K562 (cell line): ENCODE results near the gene SART3. TPM values are rescaled to one million over a fixed set of nuclear protein-coding genes. Genes with fewer than 3 reads are reported as not detected.

Source experiments
- BHLHE40 ChIP-seq: IDR thresholded peaks from 2 replicates; pipeline ENCODE4 v1.6.1; 2011; ENCODE audit warnings: low read length, improper control_type of control experiment
- CBFA2T3 ChIP-seq: fragments of 450-650 bp; IDR thresholded peaks from 2 replicates; pipeline ENCODE4 v1.6.1; 2017
- CBX1 ChIP-seq: sonication (generic); IDR thresholded peaks from 2 replicates; pipeline ENCODE4 v1.6.1; 2016; ENCODE audit warnings: antibody characterized with exemption, low read depth, mild to moderate bottlenecking
- CBX5 ChIP-seq: IDR thresholded peaks from 2 replicates; pipeline ENCODE4 v1.6.1; 2014; ENCODE audit warnings: low read depth, borderline replicate concordance
- FOS ChIP-seq: IDR thresholded peaks from 3 replicates; pipeline ENCODE4 v1.6.1; 2011; ENCODE audit not compliant: insufficient read length; ENCODE audit errors: extremely low read depth
- FOSL1 ChIP-seq: fragments of 200-800 bp; sonication (Bioruptor generic); conservative IDR thresholded peaks from 2 replicates; pipeline ENCODE4 v1.6.1; 2016; ENCODE audit warnings: missing genetic modification characterization, missing compliant biosample characterization
- FOXJ3 ChIP-seq: sonication (generic); formaldehyde crosslinking; IDR thresholded peaks from 2 replicates; pipeline ENCODE4 v1.4.0; 2020; ENCODE audit warnings: mild to moderate bottlenecking, missing genetic modification reagents
- HCFC1 ChIP-seq: IDR thresholded peaks from 2 replicates; pipeline ENCODE4 v1.6.1; 2012; ENCODE audit warnings: low read depth, low read length, improper control_type of control experiment
- MXI1 ChIP-seq: IDR thresholded peaks from 2 replicates; pipeline ENCODE4 v1.6.1; 2011; ENCODE audit warnings: low read depth, mild to moderate bottlenecking, improper control_type of control experiment, low read length
- MYC ChIP-seq, 2 experiments: fragments of 250-450 bp in 1 of 2; sonication (Bioruptor Pico) in 1 of 2; IDR thresholded peaks; 2 replicates each; pipeline versions ENCODE4 v1.5.1 to v1.6.1; 2012 to 2021; ENCODE audit warnings: low read depth in 2 of 2, borderline replicate concordance in 1 of 2, improper control_type of control experiment in 1 of 2, low read length in 1 of 2, mild to moderate bottlenecking in 1 of 2, moderate library complexity in 1 of 2
- NR4A1 ChIP-seq, 2 experiments: fragments of 250-450 bp in 1 of 2; fragments of 450-650 bp in 1 of 2; sonication (Bioruptor Pico) in 1 of 2; IDR thresholded peaks; 2 replicates each; pipeline versions ENCODE4 v1.4.0 to v1.6.1; 2016 to 2020; ENCODE audit warnings: mild to moderate bottlenecking in 2 of 2, missing compliant biosample characterization in 1 of 2, missing genetic modification characterization in 1 of 2, moderate library complexity in 1 of 2
- POLR2AphosphoS2 ChIP-seq: IDR thresholded peaks from 2 replicates; pipeline ENCODE4 v1.6.1; 2012; ENCODE audit warnings: low read length, improper control_type of control experiment
- POLR2AphosphoS5 ChIP-seq: IDR thresholded peaks from 2 replicates; pipeline ENCODE4 v1.6.1; 2011; ENCODE audit warnings: mild to moderate bottlenecking, low read depth, low read length, moderate library complexity; ENCODE audit not compliant: control insufficient read depth, insufficient read depth
- RBM14 ChIP-seq: fragments of 200-400 bp; formaldehyde crosslinking; IDR thresholded peaks from 2 replicates; pipeline ENCODE4 v1.6.1; 2018; ENCODE audit warnings: low read depth, mild to moderate bottlenecking, low read length, moderate library complexity, borderline replicate concordance; ENCODE audit not compliant: insufficient read depth
- U2AF1 ChIP-seq: fragments of 200-400 bp; formaldehyde crosslinking; optimal IDR thresholded peaks from 2 replicates; pipeline ENCODE3; 2017; ENCODE audit warnings: mild to moderate bottlenecking, low read depth, low read length, moderate library complexity
- ZNF124 ChIP-seq: sonication (generic); formaldehyde crosslinking; IDR thresholded peaks from 2 replicates; pipeline ENCODE4 v1.8.1; 2022; ENCODE audit warnings: missing genetic modification reagents
- ZNF232 ChIP-seq: sonication (generic); formaldehyde crosslinking; IDR thresholded peaks from 2 replicates; pipeline ENCODE4 v1.8.0; 2022; ENCODE audit warnings: mild to moderate bottlenecking, missing genetic modification reagents
- ZNF79 ChIP-seq: fragments of 250-450 bp; sonication (Bioruptor Pico); IDR thresholded peaks from 2 replicates; pipeline ENCODE4 v1.4.0; 2020; ENCODE audit warnings: low read depth, mild to moderate bottlenecking, moderate library complexity
- polyA plus RNA-seq, 8 experiments: library from polyadenylated mRNA; depleted of rRNA in 4 of 8; stranded (reverse) in 5 of 8; unstranded in 3 of 8; fragments of >200 nt; fragmentation: Nextera tagmentation in 2 of 8; fragmentation: Illumina TruSeq in 1 of 8; extraction: Ambion mirVana in 2 of 8; extraction: Trizol in 1 of 8; gene quantifications; 2 replicates each; pipeline versions ENCODE4 v1.2.1 to v1.2.3, GENCODE V29; 2011 to 2014; ENCODE audit warnings: inconsistent platforms in 1 of 8, missing spikeins in 1 of 8
- total RNA-seq, 7 experiments: library from RNA; depleted of rRNA in 6 of 7; stranded (reverse); fragments of >200 nt in 6 of 7; fragmentation: Illumina TruSeq in 2 of 7; extraction: Trizol in 2 of 7; gene quantifications; 2 replicates each; pipeline versions ENCODE4 v1.2.1 to v1.2.3, GENCODE V29; 2011 to 2021; ENCODE audit warnings: low replicate concordance in 1 of 7
- TF ChIP-seq, protein P1 (sequence below): fragments of 450-650 bp; conservative IDR thresholded peaks from 2 replicates; pipeline ENCODE4 v1.6.1; 2016; ENCODE audit warnings: missing genetic modification characterization, low read depth, mild to moderate bottlenecking, missing compliant biosample characterization, moderate library complexity
- TF ChIP-seq, protein P2 (sequence below): fragments of 450-650 bp; formaldehyde crosslinking; IDR thresholded peaks from 2 replicates; pipeline ENCODE4 v1.4.0; 2022; ENCODE audit warnings: mild to moderate bottlenecking, moderate library complexity
- TF ChIP-seq, protein P3 (sequence below), 2 experiments: fragments of 450-650 bp in 1 of 2; sonication (generic) in 1 of 2; formaldehyde crosslinking in 1 of 2; IDR thresholded peaks in 1 of 2; conservative IDR thresholded peaks in 1 of 2; 2 replicates each; pipeline versions ENCODE4 v1.6.1 to v1.8.1; 2016 to 2023; ENCODE audit warnings: mild to moderate bottlenecking in 2 of 2, moderate library complexity in 2 of 2, inconsistent platforms in 1 of 2, missing genetic modification reagents in 1 of 2

Gene SART3
- total and polyA plus RNA-seq, 9 of the 15 experiments (the other 6 are each of a cell fraction or from before 2014, with no cell fraction given): 8.9 to 167 (median 56.7) TPM

DNA sequence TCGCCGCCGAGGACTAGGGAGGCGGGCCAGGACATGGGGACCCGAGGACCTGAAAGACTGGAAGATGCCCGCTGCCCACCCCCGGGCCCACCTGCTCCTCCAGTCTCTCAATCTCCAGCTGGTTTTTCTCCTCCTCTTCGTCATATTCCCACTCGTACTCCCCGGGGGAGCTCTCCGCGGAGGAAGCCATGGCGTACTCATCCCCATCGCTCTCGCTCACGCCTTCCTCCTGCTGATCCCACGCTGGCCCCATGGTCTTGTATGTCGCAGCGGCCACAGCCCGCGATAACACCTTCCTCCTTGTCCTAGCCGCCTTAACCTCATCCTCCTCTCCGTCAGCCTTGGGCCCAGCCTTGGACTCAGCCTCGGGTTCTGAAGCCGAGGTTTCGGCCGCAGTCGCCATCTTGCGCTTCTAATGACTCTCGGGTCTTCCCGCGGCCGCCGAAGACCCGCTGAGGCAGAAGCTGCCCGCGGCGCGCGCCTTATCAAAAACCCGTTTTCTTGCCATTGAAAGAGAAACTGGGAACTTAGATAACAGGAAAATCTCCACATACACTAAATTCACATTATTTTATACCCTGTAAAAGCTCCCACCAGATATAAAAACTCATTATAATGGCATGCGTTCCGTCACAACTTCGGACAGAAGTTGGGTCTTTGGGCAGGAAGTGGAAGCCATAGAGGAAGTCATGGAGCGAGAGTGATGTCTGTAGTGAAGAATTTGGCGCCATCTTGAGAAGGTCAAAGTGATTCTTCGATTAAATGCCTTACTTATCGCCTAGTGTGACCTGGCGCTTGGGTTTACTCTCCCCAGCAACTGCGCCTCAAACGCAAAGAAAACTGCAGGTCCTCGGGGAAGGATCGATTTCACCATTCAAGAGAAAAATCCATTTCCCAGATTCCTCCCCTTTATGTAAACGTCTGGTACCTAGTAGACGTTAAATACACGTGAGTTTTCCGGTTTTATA, at the start of gene SART3 (continued):
- TF ChIP-seq MYC (IDR thresholded peaks at IDR 0.05; ENCODE audit: low read depth, low read length) (peak; percentile 72), MYC (CRISPR knock-in tag; IDR thresholded peaks at IDR 0.05; ENCODE audit: borderline replicate concordance, low read depth) (no peak), POLR2AphosphoS2 (no peak), CBX5 (no peak), FOS (no peak), BHLHE40 (no peak), ZNF232 (CRISPR knock-in tag) (no peak), FOXJ3 (CRISPR knock-in tag) (no peak), FOSL1 (tag) (0 out of 2 replicates have a peak, but pooled peaks have one; percentile 51), CBFA2T3 (no peak), RBM14 (no peak), NR4A1 (CRISPR knock-in tag; IDR thresholded peaks at IDR 0.05) (no peak), NR4A1 (tag; IDR thresholded peaks at IDR 0.05) (0 out of 2 replicates have a peak, but pooled peaks have one; percentile 19), U2AF1 (no peak), ZNF79 (CRISPR knock-in tag) (no peak), MXI1 (0 out of 2 replicates have a peak, but pooled peaks have one; percentile 19), POLR2AphosphoS5 (peak; percentile 78), HCFC1 (peak; percentile 88), ZNF124 (CRISPR knock-in tag) (no peak), CBX1 (no peak)
- TF ChIP-seq, protein P1, sequence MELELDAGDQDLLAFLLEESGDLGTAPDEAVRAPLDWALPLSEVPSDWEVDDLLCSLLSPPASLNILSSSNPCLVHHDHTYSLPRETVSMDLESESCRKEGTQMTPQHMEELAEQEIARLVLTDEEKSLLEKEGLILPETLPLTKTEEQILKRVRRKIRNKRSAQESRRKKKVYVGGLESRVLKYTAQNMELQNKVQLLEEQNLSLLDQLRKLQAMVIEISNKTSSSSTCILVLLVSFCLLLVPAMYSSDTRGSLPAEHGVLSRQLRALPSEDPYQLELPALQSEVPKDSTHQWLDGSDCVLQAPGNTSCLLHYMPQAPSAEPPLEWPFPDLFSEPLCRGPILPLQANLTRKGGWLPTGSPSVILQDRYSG (tag): peak; percentile 63; the same call in 1 of the 2 replicates
- TF ChIP-seq, protein P2, sequence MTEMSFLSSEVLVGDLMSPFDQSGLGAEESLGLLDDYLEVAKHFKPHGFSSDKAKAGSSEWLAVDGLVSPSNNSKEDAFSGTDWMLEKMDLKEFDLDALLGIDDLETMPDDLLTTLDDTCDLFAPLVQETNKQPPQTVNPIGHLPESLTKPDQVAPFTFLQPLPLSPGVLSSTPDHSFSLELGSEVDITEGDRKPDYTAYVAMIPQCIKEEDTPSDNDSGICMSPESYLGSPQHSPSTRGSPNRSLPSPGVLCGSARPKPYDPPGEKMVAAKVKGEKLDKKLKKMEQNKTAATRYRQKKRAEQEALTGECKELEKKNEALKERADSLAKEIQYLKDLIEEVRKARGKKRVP: no peak
- TF ChIP-seq, protein P3, sequence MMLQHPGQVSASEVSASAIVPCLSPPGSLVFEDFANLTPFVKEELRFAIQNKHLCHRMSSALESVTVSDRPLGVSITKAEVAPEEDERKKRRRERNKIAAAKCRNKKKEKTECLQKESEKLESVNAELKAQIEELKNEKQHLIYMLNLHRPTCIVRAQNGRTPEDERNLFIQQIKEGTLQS (IDR thresholded peaks at IDR 0.05): no peak; the same call in 1 of the 2 replicates
- TF ChIP-seq, protein P3 (CRISPR knock-in tag; conservative IDR thresholded peaks at IDR 0.05): no peak; the same call in 1 of the 2 replicates
